ENCODE measurements around the gene UBASH3A. TPM values are rescaled to one million over a fixed set of nuclear protein-coding genes. Genes with fewer than 3 reads are reported as not detected.
A peak's percentile ranks its signal among the peaks of the same experiment; 100 is the strongest.

UBASH3A gene
- total RNA-seq, 4 donors from 2014 or later, result 3.9 to 14.0 (median 5.3) TPM

DNA sequence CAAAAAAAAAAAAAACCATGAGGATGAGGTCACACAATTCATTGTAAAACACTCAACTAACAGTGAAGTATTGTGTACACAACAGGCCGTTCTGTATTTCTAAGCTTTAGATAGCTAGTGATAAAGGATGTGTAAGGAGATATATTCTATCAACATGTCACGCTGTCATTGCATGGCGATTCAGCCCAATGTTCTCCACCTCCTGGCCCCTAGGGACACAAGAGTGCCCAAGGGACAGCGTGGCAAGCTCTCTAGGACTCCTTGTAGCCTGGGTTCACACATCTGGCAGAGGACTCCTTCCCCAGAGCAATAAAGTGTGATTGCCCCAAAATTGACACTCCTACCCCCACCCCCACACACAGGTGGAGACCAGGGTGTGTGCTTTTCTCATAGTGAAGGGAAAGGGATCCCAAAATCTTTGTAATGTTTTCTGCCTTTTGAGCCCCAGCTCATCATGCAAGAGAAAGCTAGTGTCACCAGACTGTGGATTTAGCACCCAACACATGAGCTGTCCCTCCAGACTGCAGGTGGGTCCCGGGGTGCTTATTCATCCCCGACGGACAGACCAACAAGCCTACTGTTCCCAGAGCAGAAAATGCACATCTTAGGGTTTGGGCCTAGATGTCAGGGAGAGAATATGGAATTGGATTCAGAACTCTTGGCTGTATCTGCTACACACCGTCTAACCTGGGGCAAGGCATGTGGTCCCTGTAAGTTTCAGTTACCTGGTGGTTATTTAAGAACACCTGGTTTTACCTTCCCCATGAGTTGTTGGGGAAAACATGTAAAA, 19.4 kb upstream of the UBASH3A start:
- no peaks in the 10 kb centered on the region for H3K36me3 ChIP-seq
- no peaks in the 10 kb centered on the region for H3K27me3 ChIP-seq
- peak in 1 of 3 donors; percentile 41 for DNase-seq
- TF ChIP-seq POLR2A (IDR thresholded peaks at IDR 0.05), result no peak
- TF ChIP-seq, protein P1, sequence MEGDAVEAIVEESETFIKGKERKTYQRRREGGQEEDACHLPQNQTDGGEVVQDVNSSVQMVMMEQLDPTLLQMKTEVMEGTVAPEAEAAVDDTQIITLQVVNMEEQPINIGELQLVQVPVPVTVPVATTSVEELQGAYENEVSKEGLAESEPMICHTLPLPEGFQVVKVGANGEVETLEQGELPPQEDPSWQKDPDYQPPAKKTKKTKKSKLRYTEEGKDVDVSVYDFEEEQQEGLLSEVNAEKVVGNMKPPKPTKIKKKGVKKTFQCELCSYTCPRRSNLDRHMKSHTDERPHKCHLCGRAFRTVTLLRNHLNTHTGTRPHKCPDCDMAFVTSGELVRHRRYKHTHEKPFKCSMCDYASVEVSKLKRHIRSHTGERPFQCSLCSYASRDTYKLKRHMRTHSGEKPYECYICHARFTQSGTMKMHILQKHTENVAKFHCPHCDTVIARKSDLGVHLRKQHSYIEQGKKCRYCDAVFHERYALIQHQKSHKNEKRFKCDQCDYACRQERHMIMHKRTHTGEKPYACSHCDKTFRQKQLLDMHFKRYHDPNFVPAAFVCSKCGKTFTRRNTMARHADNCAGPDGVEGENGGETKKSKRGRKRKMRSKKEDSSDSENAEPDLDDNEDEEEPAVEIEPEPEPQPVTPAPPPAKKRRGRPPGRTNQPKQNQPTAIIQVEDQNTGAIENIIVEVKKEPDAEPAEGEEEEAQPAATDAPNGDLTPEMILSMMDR (IDR thresholded peaks at IDR 0.05), result peak in 3 of 6 experiments; percentile 9 to 22 (median 15)
- H3K4me3 ChIP-seq, result no peak overlapping the region
- H3K9me3 ChIP-seq, result peaks cover 0 to 4% (median 0%) of the 10 kb centered on the region in 4 donors
- H3K27ac ChIP-seq, result peak overlapping the region in 2 of 4 donors; percentile 57 to 77
- peaks cover 0 to 16% (median 4%) of the 10 kb centered on the region in 4 donors for H3K4me1 ChIP-seq

DNA sequence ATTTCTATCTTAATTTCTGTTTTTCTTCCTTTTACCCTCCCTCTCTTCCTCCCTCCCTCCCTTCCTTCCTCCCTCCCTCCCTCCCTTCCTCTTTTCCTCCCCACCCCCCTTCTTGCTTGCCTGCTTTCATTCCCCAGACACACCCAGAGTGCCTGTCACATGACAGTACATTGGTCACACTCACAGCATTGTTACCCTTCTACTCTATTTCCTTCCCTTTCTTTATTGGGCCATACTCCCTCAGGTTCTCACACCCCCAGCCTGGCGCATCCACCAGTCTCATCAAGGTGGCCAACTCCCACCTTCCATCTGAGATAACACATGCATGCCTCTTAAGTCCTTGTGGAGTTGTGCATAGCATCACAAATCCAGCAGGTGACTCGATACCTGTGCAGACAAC, 18.7 kb upstream of the UBASH3A start:
- no peaks in the 10 kb centered on the region for H3K36me3 ChIP-seq
- H3K27ac ChIP-seq, result peak overlapping the region in 2 of 4 donors; percentile 57 to 77
- TF ChIP-seq, protein P1 (IDR thresholded peaks at IDR 0.05), result no peak
- no peak for TF ChIP-seq POLR2A (IDR thresholded peaks at IDR 0.05)
- H3K9me3 ChIP-seq, result peaks cover 0 to 4% (median 0%) of the 10 kb centered on the region in 4 donors
- no peaks in the 10 kb centered on the region for H3K27me3 ChIP-seq
- peaks cover 0 to 16% (median 4%) of the 10 kb centered on the region in 4 donors for H3K4me1 ChIP-seq
- peak in 2 of 3 donors; percentile 58 to 78 for DNase-seq
- H3K4me3 ChIP-seq, result no peak overlapping the region

DNA sequence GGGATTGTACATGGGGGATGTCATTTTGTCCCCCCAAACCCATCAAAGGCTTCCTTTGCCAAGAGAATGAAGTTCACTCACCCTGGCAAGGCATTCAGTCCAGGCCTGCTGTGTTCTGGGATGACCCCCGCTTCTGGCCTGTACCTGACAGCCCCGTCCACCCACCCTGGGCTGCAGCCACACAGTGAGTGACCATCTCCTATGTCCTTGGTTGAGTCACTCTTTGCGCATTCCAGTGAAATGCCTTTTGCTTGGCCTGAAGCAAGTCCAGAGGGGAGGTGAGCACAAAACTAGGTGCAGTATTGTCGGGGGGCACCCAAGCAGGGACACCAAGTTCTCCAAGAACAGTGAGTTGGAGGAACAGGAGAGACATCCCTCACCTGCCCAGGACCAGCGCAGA, 18.1 kb upstream of the UBASH3A start:
- H3K27ac ChIP-seq, result peak overlapping the region in 2 of 4 donors; percentile 54 to 77

DNA sequence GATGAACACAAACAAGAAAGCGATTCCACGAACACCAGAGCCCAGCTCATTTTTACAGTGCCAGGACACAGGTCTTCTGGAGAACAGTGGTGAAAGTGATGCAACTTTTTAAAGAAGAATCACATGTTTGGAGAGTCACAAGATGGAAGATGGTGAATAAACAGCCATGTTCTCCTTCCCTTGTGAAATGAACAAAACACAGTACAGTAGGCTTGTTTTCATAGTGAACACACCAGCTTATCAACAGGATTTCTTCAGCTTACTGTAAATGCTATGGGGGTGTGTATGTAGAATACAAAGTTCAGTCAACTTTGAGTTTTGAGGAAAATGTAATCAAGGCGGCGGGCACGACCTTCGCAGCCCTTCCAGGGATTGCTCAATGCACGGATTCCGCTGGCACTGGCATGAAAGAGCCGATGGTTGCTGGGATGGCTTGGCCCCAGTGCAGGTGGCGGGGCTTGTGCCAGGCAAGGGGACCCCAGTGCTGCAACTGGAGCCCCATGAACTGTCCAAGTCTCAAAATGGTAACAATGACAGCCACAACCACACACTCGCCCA, 17.6 kb upstream of the UBASH3A start:
- H3K9me3 ChIP-seq, result peaks cover 0 to 4% (median 0%) of the 10 kb centered on the region in 4 donors
- no peak overlapping the region for H3K4me3 ChIP-seq
- H3K36me3 ChIP-seq, result no peaks in the 10 kb centered on the region
- H3K4me1 ChIP-seq, result peaks cover 0 to 16% (median 4%) of the 10 kb centered on the region in 4 donors
- H3K27ac ChIP-seq, result peak overlapping the region in 2 of 4 donors; percentile 54 to 77
- no peaks in the 10 kb centered on the region for H3K27me3 ChIP-seq
- TF ChIP-seq, protein P1 (IDR thresholded peaks at IDR 0.05), result no peak
- no peak for TF ChIP-seq POLR2A (IDR thresholded peaks at IDR 0.05)
- DNase-seq, result peak in 2 of 3 donors; percentile 71 to 77

More for the DNA sequence above, 18.1 kb upstream of the UBASH3A start:
- Histone ChIP-seq H3K27me3 (no peaks in the 10 kb centered on the region), H3K4me1 (peaks cover 0 to 16% (median 4%) of the 10 kb centered on the region in 4 donors), H3K4me3 (no peak overlapping the region), H3K9me3 (peaks cover 0 to 4% (median 0%) of the 10 kb centered on the region in 4 donors), H3K36me3 (no peaks in the 10 kb centered on the region)
- DNase-seq, result peak in 1 of 3 donors; percentile 28
- TF ChIP-seq POLR2A (IDR thresholded peaks at IDR 0.05), result no peak
- TF ChIP-seq, protein P1 (IDR thresholded peaks at IDR 0.05), result no peak

DNA sequence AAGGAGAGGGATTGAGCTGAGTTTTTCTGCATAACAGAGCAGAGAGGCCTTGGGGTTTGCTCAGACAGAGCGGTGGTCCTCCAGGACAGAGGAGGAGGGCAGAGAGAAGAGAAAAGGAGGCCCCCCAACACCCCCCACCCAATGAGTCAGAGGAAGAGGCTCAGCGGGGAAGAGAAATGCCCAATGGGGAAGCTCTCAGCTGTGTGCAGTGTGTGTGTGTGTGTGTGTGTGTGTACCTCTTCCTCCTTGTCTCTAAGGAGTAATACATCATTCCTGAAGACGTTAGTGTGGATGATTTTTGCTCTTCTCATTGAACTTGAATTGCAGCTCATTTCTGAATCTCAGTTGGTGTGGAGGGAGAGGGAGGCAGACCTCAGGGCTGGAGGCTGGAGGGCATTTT, 16.5 kb upstream of the UBASH3A start:
- H3K27ac ChIP-seq, result no peak overlapping the region
- no peaks in the 10 kb centered on the region for H3K36me3 ChIP-seq
- H3K4me1 ChIP-seq, result peaks cover 0 to 16% (median 4%) of the 10 kb centered on the region in 4 donors
- TF ChIP-seq, protein P1 (IDR thresholded peaks at IDR 0.05), result no peak
- TF ChIP-seq POLR2A (IDR thresholded peaks at IDR 0.05), result no peak
- no peak overlapping the region for H3K4me3 ChIP-seq
- no peaks in the 10 kb centered on the region for H3K9me3 ChIP-seq
- no peaks in the 10 kb centered on the region for H3K27me3 ChIP-seq
- DNase-seq, result no peak

Measured in Peyer's patch (tissue), 4 donors.